Activated T-cell treated with anti-CD3 and anti-CD28 coated beads for 48 hours (primary cell): ENCODE measurements around the gene SELENOT.

Experiments
- DNase-seq: peaks from one replicate; pipeline ENCODE4 v3.0.0-alpha.2; 2020; ENCODE audit warnings: low read depth

Gene SELENOT

GRCh38 chr3:150662410-150663200 lies 59.5 kb downstream of the SELENOT start:
- DNase-seq = no peak

- no peak for DNase-seq
Measured at GRCh38 chr3:150663461-150663860, 60.3 kb downstream of the SELENOT start.

GRCh38 chr3:150666167-150666566 lies 63.0 kb downstream of the SELENOT start:
- no peak for DNase-seq

GRCh38 chr3:150673966-150674365 lies 70.8 kb downstream of the SELENOT start:
- no peak for DNase-seq

- no peak for DNase-seq
Measured at GRCh38 chr3:150675587-150675986, 72.5 kb downstream of the SELENOT start.
